Measurements from ENCODE around the gene PGBD5. TPM values are rescaled to one million over a fixed set of nuclear protein-coding genes. Genes with fewer than 3 reads are reported as not detected.

PGBD5 gene
- total RNA-seq, 1 donor from 2014 or later: 8.7 TPM

GRCh38 chr1:230366504-230366915 lies 59.6 kb downstream of the PGBD5 start:
- Mint-ChIP-seq H3K27ac (no peak overlapping the region), H3K27me3 (no peaks in the 10 kb centered on the region), H3K9me3 (no peaks in the 10 kb centered on the region), H3K4me1 (ENCODE audit: unreplicated experiment) (no peaks in the 10 kb centered on the region), H3K36me3 (peaks cover 4% of the 10 kb centered on the region), H3K4me3 (no peak overlapping the region)
- DNase-seq (ENCODE audit: extremely low spot score, unreplicated experiment): no peak
- TF ChIP-seq CTCF (conservative IDR thresholded peaks at IDR 0.05): no peak

GRCh38 chr1:230365723-230366307 lies 60.3 kb downstream of the PGBD5 start:
- no peaks in the 10 kb centered on the region for H3K27me3 Mint-ChIP-seq
- H3K4me1 Mint-ChIP-seq (ENCODE audit: unreplicated experiment): no peaks in the 10 kb centered on the region
- no peak overlapping the region for H3K27ac Mint-ChIP-seq
- H3K4me3 Mint-ChIP-seq: no peak overlapping the region
- DNase-seq (ENCODE audit: extremely low spot score, unreplicated experiment): no peak
- H3K36me3 Mint-ChIP-seq: peaks cover 4% of the 10 kb centered on the region
- H3K9me3 Mint-ChIP-seq: no peaks in the 10 kb centered on the region
- TF ChIP-seq CTCF (conservative IDR thresholded peaks at IDR 0.05): peak; percentile 36

GRCh38 chr1:230362949-230363348 lies 63.2 kb downstream of the PGBD5 start:
- no peaks in the 10 kb centered on the region for H3K27me3 Mint-ChIP-seq
- no peak for TF ChIP-seq CTCF (conservative IDR thresholded peaks at IDR 0.05)
- H3K4me3 Mint-ChIP-seq: no peak overlapping the region
- H3K27ac Mint-ChIP-seq: no peak overlapping the region
- H3K4me1 Mint-ChIP-seq (ENCODE audit: unreplicated experiment): no peaks in the 10 kb centered on the region
- DNase-seq (ENCODE audit: extremely low spot score, unreplicated experiment): no peak
- no peaks in the 10 kb centered on the region for H3K36me3 Mint-ChIP-seq
- H3K9me3 Mint-ChIP-seq: no peaks in the 10 kb centered on the region

- DNase-seq (ENCODE audit: extremely low spot score, unreplicated experiment): no peak
- Mint-ChIP-seq H3K27ac (no peak overlapping the region), H3K27me3 (no peaks in the 10 kb centered on the region), H3K36me3 (no peaks in the 10 kb centered on the region), H3K9me3 (no peaks in the 10 kb centered on the region), H3K4me1 (ENCODE audit: unreplicated experiment) (no peaks in the 10 kb centered on the region), H3K4me3 (no peak overlapping the region)
- no peak for TF ChIP-seq CTCF (conservative IDR thresholded peaks at IDR 0.05)
Observed at GRCh38 chr1:230361941-230362340, 64.2 kb downstream of the PGBD5 start.

- no peak for DNase-seq (ENCODE audit: extremely low spot score, unreplicated experiment)
- Mint-ChIP-seq H3K4me3 (no peak overlapping the region), H3K36me3 (no peaks in the 10 kb centered on the region), H3K27ac (peak overlapping the region; percentile 66), H3K9me3 (no peaks in the 10 kb centered on the region), H3K27me3 (no peaks in the 10 kb centered on the region), H3K4me1 (ENCODE audit: unreplicated experiment) (no peaks in the 10 kb centered on the region)
- no peak for TF ChIP-seq CTCF (conservative IDR thresholded peaks at IDR 0.05)
Observed at GRCh38 chr1:230359992-230360668, 66.0 kb downstream of the PGBD5 start.

Measured in type B pancreatic cell (in vitro differentiated cells).